GM18873 (cell line): Measurements from ENCODE around the gene ABAT.

Experiments used
- ATAC-seq: cut with Tn5 transposase; IDR thresholded peaks from one replicate; pipeline ENCODE4 v1.9.1; 2021; ENCODE audit warnings: mild to moderate bottlenecking, moderate library complexity, moderate number of reproducible peaks; ENCODE audit not compliant: unreplicated experiment, low FRiP score

Gene ABAT

GRCh38 chr16:8808009-8808408, 133.6 kb downstream of the ABAT start:
- ATAC-seq = no peak

GRCh38 chr16:8808613-8809353, 134.4 kb downstream of the ABAT start:
- ATAC-seq = no peak

- no peak for ATAC-seq
These were observed 137.9 kb downstream of the ABAT start for GRCh38 chr16:8812162-8812843.

- ATAC-seq = no peak
These were observed 139.8 kb downstream of the ABAT start for GRCh38 chr16:8814095-8814806.

GRCh38 chr16:8816967-8817655, 142.7 kb downstream of the ABAT start:
- ATAC-seq = no peak

- no peak for ATAC-seq
These were observed 144.3 kb downstream of the ABAT start for GRCh38 chr16:8818504-8819270.

DNA sequence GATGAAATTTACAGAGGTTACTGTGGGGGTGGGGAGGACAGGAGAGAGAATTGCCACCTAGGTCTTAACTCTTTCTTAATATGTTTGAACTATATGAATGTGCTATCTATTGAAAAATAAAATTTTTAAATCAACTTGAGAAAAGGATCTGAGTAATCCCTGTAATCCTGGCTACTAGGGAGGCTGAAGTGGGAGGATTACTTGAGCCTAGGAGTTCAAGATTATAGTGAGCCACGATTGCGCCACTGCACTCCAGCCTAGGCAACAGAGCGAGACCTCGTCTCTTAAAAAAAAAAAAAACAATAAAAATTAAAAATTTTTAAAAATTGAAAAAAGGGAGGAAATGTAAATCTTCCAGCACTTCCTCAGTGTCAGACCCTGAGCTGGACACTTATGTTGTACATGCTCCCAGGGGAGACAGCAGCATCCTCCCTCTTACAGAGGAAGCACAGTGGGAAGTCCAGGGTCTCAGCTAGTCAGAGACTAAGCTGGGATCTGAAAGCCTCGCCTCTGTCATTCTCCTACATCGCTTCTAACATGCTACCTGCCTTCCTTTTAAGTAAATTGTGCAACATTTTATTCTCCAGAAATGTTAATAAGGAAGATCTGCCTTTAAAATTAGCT, 145.1 kb downstream of the ABAT start:
- no peak for ATAC-seq

DNA sequence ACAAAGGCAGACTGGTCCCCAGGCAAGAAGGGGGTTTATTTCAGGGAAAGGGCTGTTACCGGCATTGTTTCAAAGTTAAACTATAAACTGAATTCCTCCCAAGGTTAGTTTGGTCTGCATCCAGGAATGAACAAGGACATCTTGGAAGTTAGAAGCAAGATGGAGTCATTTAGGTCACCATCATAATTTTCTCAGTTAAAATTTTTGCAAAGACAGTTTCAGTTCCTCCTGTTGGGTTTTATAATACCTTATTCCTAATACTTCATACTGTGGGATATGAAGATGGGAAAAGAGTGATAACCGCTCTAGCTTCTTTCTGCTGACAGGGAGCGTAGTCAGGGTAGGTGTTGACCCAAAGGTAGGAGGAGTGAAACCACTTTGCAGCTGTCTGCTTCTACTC, 148.0 kb downstream of the ABAT start:
- no peak for ATAC-seq

- ATAC-seq = no peak
These were observed 152.0 kb downstream of the ABAT start for GRCh38 chr16:8826278-8826879.

DNA sequence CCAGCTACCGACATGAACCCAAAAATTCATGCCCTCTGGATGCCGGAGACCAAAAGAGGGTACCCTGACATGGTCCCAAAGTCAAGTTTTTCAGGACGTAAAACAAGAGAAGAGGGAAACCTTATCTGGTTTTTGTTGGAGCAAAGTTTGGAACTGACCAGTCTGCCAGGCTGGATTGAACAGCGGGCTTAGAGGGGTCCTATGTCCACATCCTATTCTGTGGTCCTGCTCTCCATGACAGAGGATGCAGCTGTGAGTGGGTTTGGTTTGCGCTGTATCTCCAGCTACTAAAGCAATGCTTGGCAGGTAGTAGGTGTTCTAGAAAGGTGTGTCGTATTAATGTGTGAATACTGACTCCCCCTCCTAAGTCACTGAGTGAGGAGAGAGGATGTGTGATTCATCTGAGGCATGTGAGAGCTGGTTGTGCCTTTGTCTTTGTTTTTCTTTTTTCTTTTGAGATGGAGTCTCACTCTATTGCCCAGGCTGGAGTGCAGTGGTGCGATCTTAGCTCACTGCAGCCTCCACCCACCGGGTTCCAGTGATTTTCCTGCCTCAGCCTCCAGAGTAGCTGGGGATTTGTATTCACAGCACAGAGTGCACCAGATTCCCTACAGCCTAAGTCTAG, 154.2 kb downstream of the ABAT start:
- no peak for ATAC-seq

GRCh38 chr16:8831450-8831849, 157.0 kb downstream of the ABAT start:
- no peak for ATAC-seq

DNA sequence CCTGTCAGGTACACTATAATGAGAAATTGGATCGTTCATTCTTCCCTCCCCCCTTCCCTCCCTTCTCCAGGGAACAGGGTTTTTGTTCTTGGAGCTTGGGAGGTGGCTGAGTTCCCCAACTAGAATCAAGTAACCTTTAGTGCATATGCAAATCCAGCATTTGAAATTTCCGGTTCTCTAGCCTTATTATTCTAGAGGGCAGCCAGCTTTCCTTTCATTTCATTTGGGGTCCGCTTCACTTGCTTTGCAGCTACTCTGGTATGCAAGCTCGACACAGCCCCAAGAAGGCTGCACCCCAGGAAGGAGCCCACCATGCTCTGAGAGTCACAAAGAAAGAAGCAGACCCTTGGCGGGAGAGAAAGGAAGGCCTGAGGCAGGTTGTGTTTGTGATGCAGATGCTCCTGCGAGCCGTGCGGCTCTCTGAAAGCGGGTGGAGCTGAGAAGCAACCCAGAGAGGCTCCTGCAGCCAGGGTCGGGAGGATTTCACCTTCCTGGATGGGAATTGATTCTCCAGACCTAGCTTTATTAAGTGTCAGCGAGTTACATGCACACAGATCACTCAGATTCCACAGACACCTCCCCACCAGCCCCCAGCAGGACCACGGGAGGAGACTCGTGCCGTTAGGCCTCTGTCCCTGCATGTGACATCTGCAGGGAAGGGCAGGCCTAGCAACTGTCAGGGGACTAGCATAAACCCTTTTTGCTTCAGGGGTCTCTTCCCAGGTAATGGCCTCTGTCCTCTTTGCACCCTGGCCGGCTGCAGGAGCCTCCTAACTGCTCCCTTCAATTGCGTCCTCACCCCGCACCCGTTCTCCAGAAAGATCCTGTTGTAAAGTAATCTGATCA, 157.7 kb downstream of the ABAT start:
- no peak for ATAC-seq

DNA sequence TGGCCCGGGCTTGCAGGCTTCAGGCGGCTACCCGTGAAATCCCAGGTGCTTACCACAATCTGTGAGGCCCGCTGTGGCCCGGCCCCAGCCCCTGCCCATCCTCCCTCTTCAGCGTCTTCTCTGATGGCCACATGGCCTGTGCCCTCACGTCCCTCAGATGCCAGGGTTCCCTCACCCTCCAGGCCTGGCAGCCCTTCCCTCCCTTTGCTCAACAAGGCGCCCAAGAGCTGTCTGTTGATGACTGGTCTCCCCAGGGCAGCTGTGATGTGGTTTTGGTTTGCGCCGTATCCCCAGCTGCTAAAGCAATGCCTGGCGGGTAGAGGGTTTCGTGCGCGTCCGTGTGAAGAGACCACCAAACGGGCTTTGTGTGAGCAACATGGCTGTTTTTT, 158.3 kb downstream of the ABAT start:
- ATAC-seq = no peak
